ENCODE data around the gene CFAP45. TPM values are rescaled to one million over a fixed set of nuclear protein-coding genes. Genes with fewer than 3 reads are reported as not detected.

CFAP45 gene
- total and polyA plus RNA-seq, 9 of the 15 experiments (the other 6 are each of a cell fraction or from before 2014, with no cell fraction given) = 0.65 to 2.4 (median 1.5) TPM

DNA sequence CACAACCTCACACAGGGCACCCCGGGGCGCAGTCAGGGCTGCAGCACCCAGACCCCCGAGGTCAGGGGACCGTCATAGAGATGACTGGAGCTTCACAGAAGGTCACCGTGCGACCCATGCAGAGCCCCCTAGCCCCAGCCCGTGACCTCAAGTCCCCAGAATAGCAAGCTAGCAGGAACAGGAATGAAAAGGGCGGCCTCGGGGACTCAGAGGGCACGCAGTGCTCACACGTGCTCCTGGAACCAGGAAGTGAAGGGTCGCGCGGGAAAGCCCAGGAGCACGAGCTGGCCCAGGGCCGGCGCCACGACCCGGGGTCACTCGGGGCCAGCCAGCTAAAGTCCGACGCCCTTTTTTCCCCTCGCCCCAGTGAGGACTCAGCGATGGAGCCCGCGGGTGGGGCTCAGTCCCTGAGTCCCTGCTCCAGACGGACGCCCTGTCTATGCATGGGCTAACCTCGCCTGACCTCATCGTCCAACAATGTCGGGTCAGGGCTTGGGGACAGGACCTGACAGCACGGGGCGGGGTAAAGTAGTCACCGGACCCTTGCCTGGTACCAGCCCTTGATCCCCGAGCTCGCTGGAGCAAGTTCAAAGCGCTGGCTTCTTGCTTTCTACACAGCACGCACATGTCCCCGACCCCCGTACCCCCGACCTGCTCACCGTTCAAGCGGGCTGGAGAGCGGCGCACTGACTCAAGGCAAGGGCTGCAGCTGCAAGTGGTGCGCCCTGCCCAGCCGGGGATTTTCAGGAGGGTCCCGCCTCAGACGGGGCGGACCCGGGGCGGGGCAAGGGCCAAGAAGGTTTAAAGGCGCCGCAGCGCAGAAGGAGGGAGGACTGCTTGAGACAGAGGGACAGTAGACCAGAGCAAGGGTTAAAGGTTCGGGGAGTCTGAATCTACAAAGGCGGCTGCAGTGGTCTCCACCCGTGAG lies 25.1 kb upstream of the CFAP45 start, which contains the start of gene TAGLN2 (continued):
- TF ChIP-seq SREBF1 (IDR thresholded peaks at IDR 0.05; ENCODE audit: borderline replicate concordance, low read depth, low read length) (no peak), E2F4 (CRISPR knock-in tag; IDR thresholded peaks at IDR 0.05; ENCODE audit: low read depth) (no peak), FOXJ2 (tag; IDR thresholded peaks at IDR 0.05) (0 out of 2 replicates have a peak, but pooled peaks have one; percentile 15), RB1 (IDR thresholded peaks at IDR 0.05; ENCODE audit: low read depth) (peak; percentile 9; the same call in 1 of the 2 replicates), NFE2L1 (tag; IDR thresholded peaks at IDR 0.05; ENCODE audit: borderline replicate concordance, low read depth) (no peak), ZBTB7A (IDR thresholded peaks at IDR 0.05; ENCODE audit: borderline replicate concordance, control insufficient read depth, low read depth, low read length) (peak; percentile 85), ZNF644 (tag; IDR thresholded peaks at IDR 0.05; ENCODE audit: low read depth) (no peak), POLR2H (tag; IDR thresholded peaks at IDR 0.05; ENCODE audit: low read depth) (peak; percentile 89), RBM14 (IDR thresholded peaks at IDR 0.05; ENCODE audit: borderline replicate concordance, insufficient read depth, low read depth, low read length) (no peak), ZNF277 (CRISPR knock-in tag; IDR thresholded peaks at IDR 0.05; ENCODE audit: borderline replicate concordance) (no peak), CBFB (CRISPR knock-in tag; IDR thresholded peaks at IDR 0.05) (0 out of 2 replicates have a peak, but pooled peaks have one; percentile 14), POLR2AphosphoS2 (IDR thresholded peaks at IDR 0.05; ENCODE audit: low read length) (0 out of 2 replicates have a peak, but pooled peaks have one; percentile 45), ZNF175 (CRISPR knock-in tag; IDR thresholded peaks at IDR 0.05; ENCODE audit: low read depth) (peak; percentile 51; the same call in 1 of the 2 replicates), GATA2 (CRISPR knock-in tag; IDR thresholded peaks at IDR 0.05) (no peak), MYC (IDR thresholded peaks at IDR 0.05; ENCODE audit: low read depth, low read length) (peak; percentile 95), MYC (CRISPR knock-in tag; IDR thresholded peaks at IDR 0.05; ENCODE audit: borderline replicate concordance, low read depth) (peak; percentile 90), ZNF274 (IDR thresholded peaks at IDR 0.05; ENCODE audit: borderline replicate concordance, low read depth, low read length) (no peak), RFX5 (IDR thresholded peaks at IDR 0.05; ENCODE audit: low read depth, low read length) (no peak), CXXC5 (CRISPR knock-in tag; IDR thresholded peaks at IDR 0.05) (peak; percentile 67; the same call in 1 of the 2 replicates), NFATC3 (IDR thresholded peaks at IDR 0.05) (no peak)
- TF ChIP-seq, protein P1, sequence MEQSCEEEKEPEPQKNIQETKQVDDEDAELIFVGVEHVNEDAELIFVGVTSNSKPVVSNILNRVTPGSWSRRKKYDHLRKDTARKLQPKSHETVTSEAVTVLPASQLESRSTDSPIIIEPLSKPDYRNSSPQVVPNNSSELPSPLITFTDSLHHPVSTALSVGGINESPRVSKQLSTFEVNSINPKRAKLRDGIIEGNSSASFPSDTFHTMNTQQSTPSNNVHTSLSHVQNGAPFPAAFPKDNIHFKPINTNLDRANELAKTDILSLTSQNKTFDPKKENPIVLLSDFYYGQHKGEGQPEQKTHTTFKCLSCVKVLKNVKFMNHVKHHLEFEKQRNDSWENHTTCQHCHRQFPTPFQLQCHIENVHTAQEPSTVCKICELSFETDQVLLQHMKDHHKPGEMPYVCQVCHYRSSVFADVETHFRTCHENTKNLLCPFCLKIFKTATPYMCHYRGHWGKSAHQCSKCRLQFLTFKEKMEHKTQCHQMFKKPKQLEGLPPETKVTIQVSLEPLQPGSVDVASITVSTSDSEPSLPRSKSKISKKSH (CRISPR knock-in tag; IDR thresholded peaks at IDR 0.05) = no peak
- TF ChIP-seq, protein P2, sequence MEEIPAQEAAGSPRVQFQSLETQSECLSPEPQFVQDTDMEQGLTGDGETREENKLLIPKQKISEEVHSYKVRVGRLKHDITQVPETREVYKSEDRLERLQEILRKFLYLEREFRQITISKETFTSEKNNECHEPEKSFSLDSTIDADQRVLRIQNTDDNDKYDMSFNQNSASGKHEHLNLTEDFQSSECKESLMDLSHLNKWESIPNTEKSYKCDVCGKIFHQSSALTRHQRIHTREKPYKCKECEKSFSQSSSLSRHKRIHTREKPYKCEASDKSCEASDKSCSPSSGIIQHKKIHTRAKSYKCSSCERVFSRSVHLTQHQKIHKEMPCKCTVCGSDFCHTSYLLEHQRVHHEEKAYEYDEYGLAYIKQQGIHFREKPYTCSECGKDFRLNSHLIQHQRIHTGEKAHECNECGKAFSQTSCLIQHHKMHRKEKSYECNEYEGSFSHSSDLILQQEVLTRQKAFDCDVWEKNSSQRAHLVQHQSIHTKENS (CRISPR knock-in tag; IDR thresholded peaks at IDR 0.05) = no peak

All from K562 (cell line).